T-helper 2 cell treated with Interferon-gamma antibody and Interleukin-4, amounts not matched to agents 5 μg/mL and 100 μg/mL, for 36 hours (primary cell): Measurements from ENCODE around the gene SLC15A1.

Source experiments
- DNase-seq: peaks from one replicate; pipeline ENCODE4 v3.0.0; 2021; ENCODE audit warnings: low spot score
- H3K27ac Mint-ChIP-seq: one replicate; pipeline ENCODE4 v1.8.0; 2021; ENCODE audit warnings: mild to moderate bottlenecking, mixed read lengths
- H3K27me3 Mint-ChIP-seq: one replicate; pipeline ENCODE4 v1.8.0; 2021; ENCODE audit warnings: low read depth, mixed read lengths
- H3K36me3 Mint-ChIP-seq: one replicate; pipeline ENCODE4 v1.8.0; 2021; ENCODE audit warnings: low read depth, mixed read lengths
- H3K4me1 Mint-ChIP-seq: one replicate; pipeline ENCODE4 v1.8.0; 2021; ENCODE audit warnings: low read depth, mixed read lengths
- H3K4me3 Mint-ChIP-seq: one replicate; pipeline ENCODE4 v1.8.0; 2022; ENCODE audit warnings: mild to moderate bottlenecking, moderate library complexity, mixed read lengths
- H3K9me3 Mint-ChIP-seq: one replicate; pipeline ENCODE4 v1.8.0; 2021; ENCODE audit warnings: mixed read lengths

The SLC15A1 gene

GRCh38 chr13:98751861-98752466, 508 bp downstream of the SLC15A1 start:
- DNase-seq = no peak
- Mint-ChIP-seq H3K4me1 (no peaks in the 10 kb centered on the region), H3K36me3 (peaks cover 4% of the 10 kb centered on the region), H3K27me3 (peaks cover 55% of the 10 kb centered on the region), H3K9me3 (peaks cover 13% of the 10 kb centered on the region), H3K27ac (no peak overlapping the region), H3K4me3 (no peak overlapping the region)

- H3K27ac Mint-ChIP-seq = no peak overlapping the region
- H3K9me3 Mint-ChIP-seq = peaks cover 13% of the 10 kb centered on the region
- DNase-seq = no peak
- no peak overlapping the region for H3K4me3 Mint-ChIP-seq
- no peaks in the 10 kb centered on the region for H3K4me1 Mint-ChIP-seq
- H3K27me3 Mint-ChIP-seq = peaks cover 53% of the 10 kb centered on the region
- H3K36me3 Mint-ChIP-seq = peaks cover 4% of the 10 kb centered on the region
These were observed 1.1 kb downstream of the SLC15A1 start for GRCh38 chr13:98751367-98751782.

- H3K27ac Mint-ChIP-seq = no peak overlapping the region
- peaks cover 46% of the 10 kb centered on the region for H3K27me3 Mint-ChIP-seq
- peaks cover 4% of the 10 kb centered on the region for H3K36me3 Mint-ChIP-seq
- DNase-seq = no peak
- H3K4me1 Mint-ChIP-seq = no peaks in the 10 kb centered on the region
- H3K4me3 Mint-ChIP-seq = no peak overlapping the region
- H3K9me3 Mint-ChIP-seq = peaks cover 7% of the 10 kb centered on the region
These were observed 3.0 kb downstream of the SLC15A1 start for GRCh38 chr13:98749501-98749900.

- no peak overlapping the region for H3K27ac Mint-ChIP-seq
- no peak for DNase-seq
- H3K36me3 Mint-ChIP-seq = no peaks in the 10 kb centered on the region
- H3K4me1 Mint-ChIP-seq = no peaks in the 10 kb centered on the region
- H3K9me3 Mint-ChIP-seq = no peaks in the 10 kb centered on the region
- H3K27me3 Mint-ChIP-seq = peaks cover 27% of the 10 kb centered on the region
- no peak overlapping the region for H3K4me3 Mint-ChIP-seq
These were observed 5.5 kb downstream of the SLC15A1 start for GRCh38 chr13:98746968-98747367.

GRCh38 chr13:98743377-98743776, 9.1 kb downstream of the SLC15A1 start:
- Mint-ChIP-seq H3K36me3 (no peaks in the 10 kb centered on the region), H3K9me3 (no peaks in the 10 kb centered on the region), H3K4me1 (no peaks in the 10 kb centered on the region)

GRCh38 chr13:98742961-98743360, 9.5 kb downstream of the SLC15A1 start:
- H3K4me3 Mint-ChIP-seq = no peak overlapping the region
- no peaks in the 10 kb centered on the region for H3K27me3 Mint-ChIP-seq
- no peak for DNase-seq
- H3K4me1 Mint-ChIP-seq = no peaks in the 10 kb centered on the region
- H3K36me3 Mint-ChIP-seq = no peaks in the 10 kb centered on the region
- H3K27ac Mint-ChIP-seq = no peak overlapping the region
- no peaks in the 10 kb centered on the region for H3K9me3 Mint-ChIP-seq

More at GRCh38 chr13:98743377-98743776, 9.1 kb downstream of the SLC15A1 start:
- H3K4me3 Mint-ChIP-seq = no peak overlapping the region
- no peak overlapping the region for H3K27ac Mint-ChIP-seq
- DNase-seq = no peak
- H3K27me3 Mint-ChIP-seq = no peaks in the 10 kb centered on the region

- H3K36me3 Mint-ChIP-seq = no peaks in the 10 kb centered on the region
- H3K27me3 Mint-ChIP-seq = no peaks in the 10 kb centered on the region
- H3K4me1 Mint-ChIP-seq = no peaks in the 10 kb centered on the region
- no peak overlapping the region for H3K27ac Mint-ChIP-seq
- no peaks in the 10 kb centered on the region for H3K9me3 Mint-ChIP-seq
- no peak for DNase-seq
- no peak overlapping the region for H3K4me3 Mint-ChIP-seq
These were observed 10.6 kb downstream of the SLC15A1 start for GRCh38 chr13:98741741-98742435.

- DNase-seq = no peak
- Mint-ChIP-seq H3K4me3 (no peak overlapping the region), H3K27me3 (no peaks in the 10 kb centered on the region), H3K27ac (no peak overlapping the region), H3K4me1 (no peaks in the 10 kb centered on the region), H3K36me3 (no peaks in the 10 kb centered on the region), H3K9me3 (no peaks in the 10 kb centered on the region)
These were observed 12.3 kb downstream of the SLC15A1 start for GRCh38 chr13:98740131-98740530.

- no peaks in the 10 kb centered on the region for H3K4me1 Mint-ChIP-seq
- H3K36me3 Mint-ChIP-seq = no peaks in the 10 kb centered on the region
- no peaks in the 10 kb centered on the region for H3K9me3 Mint-ChIP-seq
- no peak overlapping the region for H3K4me3 Mint-ChIP-seq
- DNase-seq = no peak
- no peaks in the 10 kb centered on the region for H3K27me3 Mint-ChIP-seq
- no peak overlapping the region for H3K27ac Mint-ChIP-seq
These were observed 13.5 kb downstream of the SLC15A1 start for GRCh38 chr13:98738993-98739392.

- no peak overlapping the region for H3K4me3 Mint-ChIP-seq
- no peaks in the 10 kb centered on the region for H3K4me1 Mint-ChIP-seq
- no peak overlapping the region for H3K27ac Mint-ChIP-seq
- no peaks in the 10 kb centered on the region for H3K36me3 Mint-ChIP-seq
- no peaks in the 10 kb centered on the region for H3K27me3 Mint-ChIP-seq
- H3K9me3 Mint-ChIP-seq = no peaks in the 10 kb centered on the region
- DNase-seq = no peak
These were observed 14.3 kb downstream of the SLC15A1 start for GRCh38 chr13:98738213-98738612.

- no peak overlapping the region for H3K4me3 Mint-ChIP-seq
- H3K9me3 Mint-ChIP-seq = no peaks in the 10 kb centered on the region
- DNase-seq = no peak
- H3K27me3 Mint-ChIP-seq = no peaks in the 10 kb centered on the region
- H3K36me3 Mint-ChIP-seq = no peaks in the 10 kb centered on the region
- peaks cover 2% of the 10 kb centered on the region for H3K4me1 Mint-ChIP-seq
- H3K27ac Mint-ChIP-seq = no peak overlapping the region
These were observed 20.5 kb downstream of the SLC15A1 start for GRCh38 chr13:98731925-98732324.

- Mint-ChIP-seq H3K27me3 (no peaks in the 10 kb centered on the region), H3K4me3 (no peak overlapping the region), H3K36me3 (no peaks in the 10 kb centered on the region), H3K27ac (no peak overlapping the region), H3K9me3 (no peaks in the 10 kb centered on the region), H3K4me1 (peaks cover 2% of the 10 kb centered on the region)
- no peak for DNase-seq
These were observed 21.4 kb downstream of the SLC15A1 start for GRCh38 chr13:98731038-98731437.

GRCh38 chr13:98730441-98730840, 22.0 kb downstream of the SLC15A1 start:
- H3K9me3 Mint-ChIP-seq = no peaks in the 10 kb centered on the region
- no peak overlapping the region for H3K4me3 Mint-ChIP-seq
- H3K36me3 Mint-ChIP-seq = no peaks in the 10 kb centered on the region
- no peaks in the 10 kb centered on the region for H3K27me3 Mint-ChIP-seq
- no peak overlapping the region for H3K27ac Mint-ChIP-seq
- DNase-seq = no peak
- H3K4me1 Mint-ChIP-seq = peaks cover 2% of the 10 kb centered on the region

- Mint-ChIP-seq H3K4me3 (no peak overlapping the region), H3K4me1 (peaks cover 2% of the 10 kb centered on the region)
- no peak for DNase-seq
These were observed 22.8 kb downstream of the SLC15A1 start for GRCh38 chr13:98729658-98730057.

GRCh38 chr13:98722958-98723357, 29.5 kb downstream of the SLC15A1 start:
- peaks cover 2% of the 10 kb centered on the region for H3K27me3 Mint-ChIP-seq
- H3K4me3 Mint-ChIP-seq = no peak overlapping the region
- H3K4me1 Mint-ChIP-seq = no peaks in the 10 kb centered on the region
- H3K27ac Mint-ChIP-seq = no peak overlapping the region
- H3K36me3 Mint-ChIP-seq = no peaks in the 10 kb centered on the region
- H3K9me3 Mint-ChIP-seq = no peaks in the 10 kb centered on the region
- DNase-seq = no peak

More at GRCh38 chr13:98729658-98730057, 22.8 kb downstream of the SLC15A1 start:
- Mint-ChIP-seq H3K9me3 (no peaks in the 10 kb centered on the region), H3K27ac (no peak overlapping the region), H3K36me3 (no peaks in the 10 kb centered on the region), H3K27me3 (no peaks in the 10 kb centered on the region)
